Liver (tissue), 9 donors: ENCODE data around the gene CMTM8. TPM values are rescaled to one million over a fixed set of nuclear protein-coding genes. Genes with fewer than 3 reads are reported as not detected.

Source experiments
- DNase-seq: peaks from one replicate; pipeline ENCODE4 v3.0.0-alpha.2; 2017; ENCODE audit warnings: low spot score
- H3K27ac ChIP-seq, 2 donors: one replicate each; pipeline ENCODE4 v1.7.0; 2013; ENCODE audit warnings: inconsistent platforms in 2 of 2, low read length in 2 of 2, control low read depth in 1 of 2, low read depth in 1 of 2, mild to moderate bottlenecking in 1 of 2
- H3K27me3 ChIP-seq, 4 donors: one replicate each; pipeline versions ENCODE4 v1.6.1 to v1.7.0; 2013; ENCODE audit warnings: low read length in 3 of 4, inconsistent platforms in 1 of 4, mild to moderate bottlenecking in 1 of 4, moderate library complexity in 1 of 4; ENCODE audit not compliant: control insufficient read depth in 4 of 4, insufficient read depth in 4 of 4
- H3K36me3 ChIP-seq, 4 donors: one replicate each; pipeline versions ENCODE4 v1.6.1 to v1.7.0; 2013; ENCODE audit warnings: low read length in 3 of 4, mild to moderate bottlenecking in 3 of 4, low read depth in 1 of 4, moderate library complexity in 1 of 4; ENCODE audit not compliant: control insufficient read depth in 4 of 4, insufficient read depth in 3 of 4
- H3K4me1 ChIP-seq, 4 donors: one replicate each; pipeline versions ENCODE4 v1.6.1 to v1.7.0; 2013; ENCODE audit warnings: low read length in 3 of 4, mild to moderate bottlenecking in 3 of 4, moderate library complexity in 1 of 4; ENCODE audit not compliant: control insufficient read depth in 4 of 4, insufficient read depth in 4 of 4
- H3K4me3 ChIP-seq, 3 donors: one replicate each; pipeline versions ENCODE4 v1.6.1 to v1.7.0; 2013; ENCODE audit warnings: low read length in 3 of 3, control low read depth in 1 of 3, low read depth in 1 of 3, mild to moderate bottlenecking in 1 of 3
- H3K9ac ChIP-seq, 2 donors: one replicate each; pipeline ENCODE4 v1.7.0; 2013; ENCODE audit warnings: low read length in 2 of 2, mild to moderate bottlenecking in 2 of 2, moderate library complexity in 2 of 2, control low read depth in 1 of 2, low read depth in 1 of 2
- H3K9me3 ChIP-seq, 4 donors: one replicate each; pipeline versions ENCODE4 v1.6.1 to v1.7.0; 2013; ENCODE audit warnings: low read length in 3 of 4; ENCODE audit not compliant: control insufficient read depth in 4 of 4
- ATF3 ChIP-seq: IDR thresholded peaks from 2 replicates; pipeline ENCODE4 v1.6.1; 2016; ENCODE audit warnings: antibody characterized with exemption
- CTCF ChIP-seq: fragments of 150-350 bp; IDR thresholded peaks from 2 replicates; pipeline ENCODE4 v1.5.1; 2017; ENCODE audit warnings: improper control_type of control experiment, low read depth, low read length; ENCODE audit not compliant: missing input control
- EGR1 ChIP-seq, 2 donors: IDR thresholded peaks; 2 replicates each; pipeline ENCODE4 v1.6.1; 2016 to 2018; ENCODE audit warnings: antibody characterized with exemption in 2 of 2, low read depth in 2 of 2
- FOXA1 ChIP-seq: IDR thresholded peaks from 2 replicates; pipeline ENCODE4 v1.6.1; 2016; ENCODE audit warnings: antibody characterized with exemption
- FOXA2 ChIP-seq: IDR thresholded peaks from 2 replicates; pipeline ENCODE4 v1.6.1; 2016; ENCODE audit warnings: antibody characterized with exemption
- HNF4A ChIP-seq, 2 donors: conservative IDR thresholded peaks; 2 replicates each; pipeline ENCODE4 v1.6.1; 2016; ENCODE audit warnings: antibody characterized with exemption in 2 of 2, mild to moderate bottlenecking in 2 of 2
- JUND ChIP-seq, 2 donors: IDR thresholded peaks; 2 replicates each; pipeline ENCODE4 v1.6.1; 2016; ENCODE audit warnings: antibody characterized with exemption in 2 of 2
- MAX ChIP-seq: IDR thresholded peaks from 2 replicates; pipeline ENCODE4 v1.6.1; 2016; ENCODE audit warnings: antibody characterized with exemption
- NR2F2 ChIP-seq: IDR thresholded peaks from 2 replicates; pipeline ENCODE4 v1.6.1; 2016; ENCODE audit warnings: antibody characterized with exemption
- RAD21 ChIP-seq, 2 donors: IDR thresholded peaks; 2 replicates each; pipeline ENCODE4 v1.6.1; 2016; ENCODE audit warnings: antibody characterized with exemption in 2 of 2, mild to moderate bottlenecking in 2 of 2
- REST ChIP-seq: IDR thresholded peaks from 2 replicates; pipeline ENCODE4 v1.6.1; 2016; ENCODE audit warnings: antibody characterized with exemption, mild to moderate bottlenecking
- RXRA ChIP-seq, 2 donors: IDR thresholded peaks; 2 replicates each; pipeline ENCODE4 v1.6.1; 2017 to 2018; ENCODE audit warnings: antibody characterized with exemption in 2 of 2, mild to moderate bottlenecking in 1 of 2
- SP1 ChIP-seq: IDR thresholded peaks from 2 replicates; pipeline ENCODE4 v1.6.1; 2018; ENCODE audit warnings: antibody characterized with exemption, mild to moderate bottlenecking
- TAF1 ChIP-seq: conservative IDR thresholded peaks from 2 replicates; pipeline ENCODE4 v1.6.1; 2016; ENCODE audit warnings: antibody characterized with exemption, mild to moderate bottlenecking
- YY1 ChIP-seq: IDR thresholded peaks from 2 replicates; pipeline ENCODE4 v1.6.1; 2016; ENCODE audit warnings: antibody characterized with exemption, mild to moderate bottlenecking
- ZBTB33 ChIP-seq: IDR thresholded peaks from 2 replicates; pipeline ENCODE4 v1.6.1; 2016; ENCODE audit warnings: antibody characterized with exemption
- WGBS: extraction: QIAGEN DNeasy Blood & Tissue Kit; methylation state at CpG from one replicate; pipeline ENCODE4 v1.1.7; 2013; 5-methylcytosine and 5-hydroxymethylcytosine counted together
- polyA plus RNA-seq, 2 donors: library from polyadenylated mRNA; stranded (reverse) in 1 of 2; unstranded in 1 of 2; fragments of 200-250 nt in 1 of 2; fragments of >200 nt in 1 of 2; fragmentation: Nextera tagmentation in 1 of 2; extraction: Ambion mirVana in 1 of 2; gene quantifications; one replicate each; pipeline versions ENCODE4 v1.2.1 to v1.2.3, GENCODE V29; 2013 to 2015
- total RNA-seq, 2 donors: library from RNA; depleted of rRNA; stranded (reverse); fragments of >200 nt; gene quantifications; one replicate each; pipeline ENCODE4 v1.2.3, GENCODE V29; 2014
- donor health status: healthy.
- donor health status: healthy.
- donor health status: healthy.
- donor health status: healthy.
- donor health status: healthy.

CMTM8 gene
- total and polyA plus RNA-seq, 4 donors, result 4.3 to 44.6 (median 12.5) TPM

GRCh38 chr3:32391643-32392535, 153.4 kb downstream of the CMTM8 start, which contains the start of gene CMTM7:
Gene CMTM7 (plus strand): TSS chr3:32391853. CDS start chr3:32391907, 54 bp downstream.
- 1% methylated on average over 107 of the region's 107 CpGs for WGBS
- no peaks in the 10 kb centered on the region for H3K27me3 ChIP-seq
- H3K27ac ChIP-seq, result peak within 1 kb of the TSS; percentile 80 to 89
- no peaks in the 10 kb centered on the region for H3K9me3 ChIP-seq
- H3K4me1 ChIP-seq, result peaks cover 0 to 9% (median 2%) of the 10 kb centered on the region in 4 donors
- peak; percentile 67 for DNase-seq
- H3K36me3 ChIP-seq, result no peaks in the 10 kb centered on the region
- TF ChIP-seq RXRA (IDR thresholded peaks at IDR 0.05) (no peak), NR2F2 (peak; percentile 51)
- peak within 1 kb of the TSS; percentile 60 to 72 for H3K9ac ChIP-seq
- H3K4me3 ChIP-seq, result peak within 1 kb of the TSS; percentile 65 to 80 (median 79)

- Histone ChIP-seq H3K4me3 (peak overlapping the region; percentile 65 to 80 (median 79)), H3K27ac (peak overlapping the region; percentile 80 to 89), H3K27me3 (no peaks in the 10 kb centered on the region), H3K4me1 (peaks cover 0 to 9% (median 2%) of the 10 kb centered on the region in 4 donors), H3K9ac (peak overlapping the region; percentile 50 to 60), H3K9me3 (no peaks in the 10 kb centered on the region), H3K36me3 (no peaks in the 10 kb centered on the region)
- TF ChIP-seq RAD21 (IDR thresholded peaks at IDR 0.05) (peak in 1 of 2 donors; percentile 17), NR2F2 (peak; percentile 27), FOXA2 (no peak)
- 49% methylated on average over 18 of the region's 18 CpGs for WGBS
- DNase-seq, result peak; percentile 39
These were observed 154.2 kb downstream of the CMTM8 start for GRCh38 chr3:32392536-32393302.

- peaks cover 0 to 9% (median 2%) of the 10 kb centered on the region in 4 donors for H3K4me1 ChIP-seq
- no peak overlapping the region for H3K27ac ChIP-seq
These were observed 157.0 kb downstream of the CMTM8 start for GRCh38 chr3:32395496-32395895.

More at GRCh38 chr3:32395496-32395895, 157.0 kb downstream of the CMTM8 start:
- 68% methylated on average over 2 of the region's 2 CpGs for WGBS
- no peak for DNase-seq
- H3K36me3 ChIP-seq, result no peaks in the 10 kb centered on the region
- H3K9me3 ChIP-seq, result no peaks in the 10 kb centered on the region
- no peaks in the 10 kb centered on the region for H3K27me3 ChIP-seq
- TF ChIP-seq RXRA (IDR thresholded peaks at IDR 0.05) (no peak), JUND (IDR thresholded peaks at IDR 0.05) (no peak), ZBTB33 (no peak), HNF4A (conservative IDR thresholded peaks at IDR 0.05) (no peak), EGR1 (IDR thresholded peaks at IDR 0.05; ENCODE audit: low read depth in 2 of 2) (no peak), SP1 (no peak), NR2F2 (no peak), YY1 (no peak), MAX (no peak), FOXA1 (no peak), TAF1 (no peak), CTCF (no peak), RAD21 (IDR thresholded peaks at IDR 0.05) (no peak), ATF3 (no peak), REST (no peak)
- no peak overlapping the region for H3K4me3 ChIP-seq
- H3K9ac ChIP-seq, result no peak overlapping the region
